B cell (primary cell): ENCODE measurements around the gene OSER1.

Experiments
- EZH2 ChIP-seq: IDR thresholded peaks from 2 replicates; pipeline ENCODE4 v1.6.1; 2012; ENCODE audit warnings: borderline replicate concordance, low read depth, mild to moderate bottlenecking, moderate library complexity, low read length; ENCODE audit not compliant: insufficient read depth, poor library complexity, severe bottlenecking
- TF ChIP-seq, protein P1 (sequence below): fragments of 200-600 bp; IDR thresholded peaks from one replicate; pipeline ENCODE4 v1.8.0; 2022; ENCODE audit warnings: antibody characterized with exemption, mild to moderate bottlenecking

DNA sequence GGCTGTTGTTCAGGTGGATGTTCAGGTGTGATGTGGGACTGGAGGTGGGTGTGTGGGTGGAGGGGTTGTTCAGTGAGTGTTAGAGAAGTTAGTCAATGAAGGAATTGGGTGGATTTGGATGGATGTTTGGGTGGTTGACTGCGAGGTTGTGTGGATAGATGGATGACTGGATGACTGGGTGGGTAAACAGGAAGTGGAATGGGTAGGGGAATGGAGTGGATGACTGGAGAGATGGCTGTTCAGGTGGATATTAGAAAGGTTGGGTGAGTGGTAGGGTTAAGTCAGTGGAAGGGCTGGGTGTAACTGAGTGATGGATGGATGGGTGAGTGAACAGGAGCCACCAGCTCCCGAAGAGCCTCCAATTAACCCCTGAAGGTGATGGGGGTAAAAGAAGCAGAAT lies 51.4 kb downstream of the OSER1 start:
- TF ChIP-seq, protein P1, sequence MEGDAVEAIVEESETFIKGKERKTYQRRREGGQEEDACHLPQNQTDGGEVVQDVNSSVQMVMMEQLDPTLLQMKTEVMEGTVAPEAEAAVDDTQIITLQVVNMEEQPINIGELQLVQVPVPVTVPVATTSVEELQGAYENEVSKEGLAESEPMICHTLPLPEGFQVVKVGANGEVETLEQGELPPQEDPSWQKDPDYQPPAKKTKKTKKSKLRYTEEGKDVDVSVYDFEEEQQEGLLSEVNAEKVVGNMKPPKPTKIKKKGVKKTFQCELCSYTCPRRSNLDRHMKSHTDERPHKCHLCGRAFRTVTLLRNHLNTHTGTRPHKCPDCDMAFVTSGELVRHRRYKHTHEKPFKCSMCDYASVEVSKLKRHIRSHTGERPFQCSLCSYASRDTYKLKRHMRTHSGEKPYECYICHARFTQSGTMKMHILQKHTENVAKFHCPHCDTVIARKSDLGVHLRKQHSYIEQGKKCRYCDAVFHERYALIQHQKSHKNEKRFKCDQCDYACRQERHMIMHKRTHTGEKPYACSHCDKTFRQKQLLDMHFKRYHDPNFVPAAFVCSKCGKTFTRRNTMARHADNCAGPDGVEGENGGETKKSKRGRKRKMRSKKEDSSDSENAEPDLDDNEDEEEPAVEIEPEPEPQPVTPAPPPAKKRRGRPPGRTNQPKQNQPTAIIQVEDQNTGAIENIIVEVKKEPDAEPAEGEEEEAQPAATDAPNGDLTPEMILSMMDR = no peak
- TF ChIP-seq EZH2 = no peak
